ENCODE data around the gene ADH1B.

DNA sequence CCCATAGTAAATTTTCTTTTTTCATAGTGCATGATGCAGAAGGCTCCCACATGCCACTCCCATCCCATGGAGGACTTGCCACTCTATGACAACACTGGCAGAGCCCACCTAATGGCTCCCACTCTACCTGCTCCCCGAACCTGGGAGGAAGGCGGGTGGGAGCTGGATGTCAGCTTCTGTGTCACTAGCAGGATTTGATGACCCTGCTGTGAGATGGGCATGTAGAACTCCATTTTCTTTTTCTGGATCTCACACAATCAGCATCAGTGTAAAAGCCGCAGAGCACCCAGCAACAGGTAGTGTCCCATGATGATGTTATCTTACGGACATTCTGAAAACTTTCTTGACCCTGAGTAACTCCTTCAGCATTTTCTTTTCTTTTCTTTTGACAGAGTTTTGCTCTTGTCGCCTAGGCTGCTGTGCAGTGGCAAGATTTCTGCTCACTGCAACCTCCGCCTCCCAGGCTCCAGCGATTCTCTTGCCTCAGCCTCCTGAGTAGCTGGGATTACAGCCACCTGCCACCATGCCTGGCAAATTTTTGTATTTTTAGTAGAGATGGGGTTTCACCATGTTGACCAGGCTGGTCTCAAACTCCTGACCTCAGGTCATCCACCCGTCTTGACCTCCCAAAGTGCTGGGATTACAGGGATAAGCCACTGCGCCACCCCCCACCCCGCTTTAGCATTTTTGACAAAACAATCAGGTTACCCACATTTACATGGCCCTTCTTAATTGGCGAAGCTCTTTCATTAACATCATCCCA is 15.4 kb downstream of the ADH1B start:
- TF ChIP-seq, protein P1, sequence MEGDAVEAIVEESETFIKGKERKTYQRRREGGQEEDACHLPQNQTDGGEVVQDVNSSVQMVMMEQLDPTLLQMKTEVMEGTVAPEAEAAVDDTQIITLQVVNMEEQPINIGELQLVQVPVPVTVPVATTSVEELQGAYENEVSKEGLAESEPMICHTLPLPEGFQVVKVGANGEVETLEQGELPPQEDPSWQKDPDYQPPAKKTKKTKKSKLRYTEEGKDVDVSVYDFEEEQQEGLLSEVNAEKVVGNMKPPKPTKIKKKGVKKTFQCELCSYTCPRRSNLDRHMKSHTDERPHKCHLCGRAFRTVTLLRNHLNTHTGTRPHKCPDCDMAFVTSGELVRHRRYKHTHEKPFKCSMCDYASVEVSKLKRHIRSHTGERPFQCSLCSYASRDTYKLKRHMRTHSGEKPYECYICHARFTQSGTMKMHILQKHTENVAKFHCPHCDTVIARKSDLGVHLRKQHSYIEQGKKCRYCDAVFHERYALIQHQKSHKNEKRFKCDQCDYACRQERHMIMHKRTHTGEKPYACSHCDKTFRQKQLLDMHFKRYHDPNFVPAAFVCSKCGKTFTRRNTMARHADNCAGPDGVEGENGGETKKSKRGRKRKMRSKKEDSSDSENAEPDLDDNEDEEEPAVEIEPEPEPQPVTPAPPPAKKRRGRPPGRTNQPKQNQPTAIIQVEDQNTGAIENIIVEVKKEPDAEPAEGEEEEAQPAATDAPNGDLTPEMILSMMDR (IDR thresholded peaks at IDR 0.05) = no peak
- TF ChIP-seq POLR2A (IDR thresholded peaks at IDR 0.05) = no peak
